Endothelial cell of umbilical vein (primary cell): Measurements from ENCODE around the gene PNLIPRP1. TPM values are rescaled to one million over a fixed set of nuclear protein-coding genes. Genes with fewer than 3 reads are reported as not detected.

Experiments
- BruUV-seq: library from RNA; stranded (reverse); fragments of 400-500 nt; replicated peaks from 2 replicates; lab custom pipeline; 2021; lab: Mats Ljungman, UMichigan
- CTCF ChIA-PET: fragments of 300-600, 350-600 bp; sonication (Branson Sonifier 250); formaldehyde crosslinking; loops from one replicate; lab custom pipeline; 2021; ENCODE audit warnings: antibody characterized with exemption, inconsistent platforms; lab: Charles Lee
- POLR2A ChIA-PET: fragments of 300-600, 350-600 bp; sonication (Branson Sonifier 250); formaldehyde crosslinking; loops from one replicate; lab custom pipeline; 2021; ENCODE audit warnings: antibody characterized with exemption, inconsistent platforms; lab: Charles Lee
- DNase-seq: peaks from one replicate; pipeline ENCODE4 v3.0.0-alpha.2; 2011; ENCODE audit warnings: low read depth, low spot score
- FAIRE-seq: peaks from 2 replicates; lab custom pipeline; 2011; peaks lifted over from hg19 to GRCh38; lab: Jason Lieb, UNC
- H2AFZ ChIP-seq: 2 replicates; pipeline ENCODE4 v1.6.0; 2012; ENCODE audit warnings: low read depth, low read length, control low read depth, inconsistent platforms
- H3K27ac ChIP-seq: 2 replicates; pipeline ENCODE4 v1.5.1; 2011; ENCODE audit warnings: low read depth, mild to moderate bottlenecking, control low read depth, low read length, moderate library complexity; ENCODE audit not compliant: insufficient read depth
- H3K27me3 ChIP-seq, 2 experiments: 2 replicates each; pipeline versions ENCODE4 v1.6.0 to v1.6.1; 2011; ENCODE audit warnings: low read length in 2 of 2, mixed read lengths in 1 of 2; ENCODE audit not compliant: control insufficient read depth in 2 of 2, insufficient read depth in 2 of 2
- H3K36me3 ChIP-seq, 2 experiments: 2 replicates in 1 of 2; 3 replicates in 1 of 2; pipeline ENCODE4 v1.5.1; 2011; ENCODE audit warnings: low read length in 2 of 2, mild to moderate bottlenecking in 1 of 2, moderate library complexity in 1 of 2; ENCODE audit not compliant: control insufficient read depth in 2 of 2, insufficient read depth in 2 of 2; ENCODE audit errors: extremely low read depth in 1 of 2
- H3K4me1 ChIP-seq: 3 replicates; pipeline ENCODE4 v1.5.1; 2011; ENCODE audit warnings: mild to moderate bottlenecking, low read length; ENCODE audit not compliant: control insufficient read depth, insufficient read depth; ENCODE audit errors: extremely low read depth
- H3K4me2 ChIP-seq: 2 replicates; pipeline ENCODE4 v1.6.1; 2011; ENCODE audit warnings: low read length, control low read depth, mixed read lengths; ENCODE audit not compliant: insufficient read depth
- H3K4me3 ChIP-seq, 3 experiments: fragments of 200-600 bp in 1 of 3; sonication (generic), shearing (Covaris generic) in 1 of 3; replicated peaks in 1 of 3; 2 replicates each; pipeline ENCODE4 v1.5.1; 2011 to 2016; ENCODE audit warnings: control low read depth in 3 of 3, low read length in 3 of 3, mild to moderate bottlenecking in 2 of 3, inconsistent platforms in 1 of 3, low read depth in 1 of 3, moderate library complexity in 1 of 3; ENCODE audit not compliant: insufficient read depth in 1 of 3
- H3K79me2 ChIP-seq: 2 replicates; pipeline ENCODE4 v1.6.0; 2012; ENCODE audit warnings: low read length, inconsistent platforms; ENCODE audit not compliant: control insufficient read depth, insufficient read depth
- H3K9ac ChIP-seq: replicated peaks from 2 replicates; pipeline ENCODE3; 2011; ENCODE audit warnings: low read length, control low read depth; ENCODE audit not compliant: insufficient read depth; ENCODE audit errors: extremely low read depth
- H3K9me1 ChIP-seq: replicated peaks from 3 replicates; pipeline ENCODE4 v1.6.0; 2011; ENCODE audit warnings: mild to moderate bottlenecking, low read length; ENCODE audit not compliant: control insufficient read depth, insufficient read depth; ENCODE audit errors: extremely low read depth
- H3K9me3 ChIP-seq: replicated peaks from 2 replicates; pipeline ENCODE4 v1.5.1; 2012; ENCODE audit warnings: low read length, inconsistent platforms; ENCODE audit not compliant: control insufficient read depth, insufficient read depth
- H4K20me1 ChIP-seq: replicated peaks from 2 replicates; pipeline ENCODE3; 2011; ENCODE audit warnings: mild to moderate bottlenecking, low read length; ENCODE audit not compliant: control insufficient read depth, insufficient read depth; ENCODE audit errors: extremely low read depth
- EZH2 ChIP-seq: IDR thresholded peaks from 2 replicates; pipeline ENCODE4 v1.6.1; 2012; ENCODE audit warnings: borderline replicate concordance, low read depth, mild to moderate bottlenecking, moderate library complexity, low read length, inconsistent platforms; ENCODE audit not compliant: severe bottlenecking
- FOS ChIP-seq: IDR thresholded peaks from 2 replicates; pipeline ENCODE4 v1.6.1; 2011; ENCODE audit warnings: mild to moderate bottlenecking, low read length, moderate library complexity, borderline replicate concordance; ENCODE audit not compliant: insufficient read depth
- GATA2 ChIP-seq: IDR thresholded peaks from 2 replicates; pipeline ENCODE4 v1.7.0; 2011; ENCODE audit warnings: low read depth, mild to moderate bottlenecking, moderate library complexity, mixed read lengths, low read length; ENCODE audit not compliant: insufficient read length, insufficient read depth
- JUN ChIP-seq: IDR thresholded peaks from 2 replicates; pipeline ENCODE4 v1.6.1; 2011; ENCODE audit warnings: borderline replicate concordance, low read depth; ENCODE audit not compliant: insufficient read length, insufficient read depth
- MYC ChIP-seq: IDR thresholded peaks from one replicate; pipeline ENCODE4 v1.6.1; 2011; ENCODE audit warnings: mild to moderate bottlenecking, low read depth, low read length
- POLR2A ChIP-seq: IDR thresholded peaks from 2 replicates; pipeline ENCODE4 v1.6.1; 2012; ENCODE audit warnings: low read depth, mild to moderate bottlenecking, control low read depth, low read length
- POLR2AphosphoS5 ChIP-seq: IDR thresholded peaks from 2 replicates; pipeline ENCODE4 v1.6.1; 2012; ENCODE audit warnings: low read depth, mild to moderate bottlenecking, control low read depth, low read length, moderate library complexity; ENCODE audit not compliant: insufficient read depth
- dilution Hi-C: fragments of 300-500 bp; cut with MboI; formaldehyde crosslinking; loops from one replicate; pipeline ENCODE4 v1.15.0; 2019; ENCODE audit warnings: low sequenced_read_pairs; ENCODE audit not compliant: extremely low pct_ligation_motif_present
- intact Hi-C: fragments of 100-400 bp; cut with micrococcal nuclease; formaldehyde crosslinking; loops from one replicate; pipeline ENCODE4 v1.10.0; 2022
- polyA plus RNA-seq, 4 experiments: library from polyadenylated mRNA; depleted of rRNA in 3 of 4; stranded (reverse) in 3 of 4; unstranded in 1 of 4; fragments of >200 nt; gene quantifications; 2 replicates each; pipeline versions ENCODE4 v1.2.1 to v1.2.3, GENCODE V29; 2011 to 2012; ENCODE audit warnings: missing spikeins in 1 of 4
- total RNA-seq: library from RNA; stranded (reverse); gene quantifications from 2 replicates; pipeline ENCODE4 v1.2.3, GENCODE V29; 2021
- TF ChIP-seq, protein P1 (sequence below): IDR thresholded peaks from 2 replicates; pipeline ENCODE4 v1.6.1; 2011; ENCODE audit not compliant: insufficient read depth, insufficient read length
- TF ChIP-seq, protein P2 (sequence below), 2 donors: IDR thresholded peaks; 1 replicate in 1 of 2; 2 replicates in 1 of 2; pipeline ENCODE4 v1.5.1; 2011; ENCODE audit warnings: low read length in 2 of 2, mild to moderate bottlenecking in 2 of 2, moderate library complexity in 2 of 2, control low read depth in 1 of 2, inconsistent platforms in 1 of 2, low read depth in 1 of 2; ENCODE audit not compliant: insufficient read depth in 1 of 2; ENCODE audit errors: extremely low read depth in 1 of 2

PNLIPRP1 gene
- total and polyA plus RNA-seq, 2 donors (not counting 3 experiments of a cell fraction or from before 2014, with no cell fraction given), result not detected

- dilution Hi-C loops (no loop called here), intact Hi-C loops (no loop called here)
- H3K4me2 ChIP-seq, result no peak overlapping the region
- BruUV-seq, result no TSS peak
- no peak overlapping the region for H3K9ac ChIP-seq
- no peaks in the 10 kb centered on the region for H3K27me3 ChIP-seq
- H3K36me3 ChIP-seq, result no peaks in the 10 kb centered on the region
- FAIRE-seq (no peak), DNase-seq (no peak)
- ChIA-PET CTCF (no interaction called here), POLR2A (no interaction called here)
- no peak overlapping the region for H3K27ac ChIP-seq
- no peaks in the 10 kb centered on the region for H3K9me1 ChIP-seq
- H3K9me3 ChIP-seq, result no peaks in the 10 kb centered on the region
- H2AFZ ChIP-seq, result no peak overlapping the region
- no peaks in the 10 kb centered on the region for H3K79me2 ChIP-seq
- H4K20me1 ChIP-seq, result no peaks in the 10 kb centered on the region
- TF ChIP-seq GATA2 (no peak), FOS (no peak), POLR2A (no peak), EZH2 (no peak), JUN (no peak), MYC (no peak), POLR2AphosphoS5 (no peak)
- TF ChIP-seq, protein P1, sequence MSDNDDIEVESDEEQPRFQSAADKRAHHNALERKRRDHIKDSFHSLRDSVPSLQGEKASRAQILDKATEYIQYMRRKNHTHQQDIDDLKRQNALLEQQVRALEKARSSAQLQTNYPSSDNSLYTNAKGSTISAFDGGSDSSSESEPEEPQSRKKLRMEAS, result no peak
- TF ChIP-seq, protein P2, sequence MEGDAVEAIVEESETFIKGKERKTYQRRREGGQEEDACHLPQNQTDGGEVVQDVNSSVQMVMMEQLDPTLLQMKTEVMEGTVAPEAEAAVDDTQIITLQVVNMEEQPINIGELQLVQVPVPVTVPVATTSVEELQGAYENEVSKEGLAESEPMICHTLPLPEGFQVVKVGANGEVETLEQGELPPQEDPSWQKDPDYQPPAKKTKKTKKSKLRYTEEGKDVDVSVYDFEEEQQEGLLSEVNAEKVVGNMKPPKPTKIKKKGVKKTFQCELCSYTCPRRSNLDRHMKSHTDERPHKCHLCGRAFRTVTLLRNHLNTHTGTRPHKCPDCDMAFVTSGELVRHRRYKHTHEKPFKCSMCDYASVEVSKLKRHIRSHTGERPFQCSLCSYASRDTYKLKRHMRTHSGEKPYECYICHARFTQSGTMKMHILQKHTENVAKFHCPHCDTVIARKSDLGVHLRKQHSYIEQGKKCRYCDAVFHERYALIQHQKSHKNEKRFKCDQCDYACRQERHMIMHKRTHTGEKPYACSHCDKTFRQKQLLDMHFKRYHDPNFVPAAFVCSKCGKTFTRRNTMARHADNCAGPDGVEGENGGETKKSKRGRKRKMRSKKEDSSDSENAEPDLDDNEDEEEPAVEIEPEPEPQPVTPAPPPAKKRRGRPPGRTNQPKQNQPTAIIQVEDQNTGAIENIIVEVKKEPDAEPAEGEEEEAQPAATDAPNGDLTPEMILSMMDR (IDR thresholded peaks at IDR 0.05; ENCODE audit: extremely low read depth in 1 of 2, insufficient read depth in 1 of 2, low read depth in 1 of 2, low read length in 2 of 2), result no peak
- H3K4me3 ChIP-seq, result no peak overlapping the region
- no peaks in the 10 kb centered on the region for H3K4me1 ChIP-seq
Measured at GRCh38 chr10:116542007-116542677, 48.6 kb upstream of the PNLIPRP1 start.
